Neural cell (in vitro differentiated cells): ENCODE measurements around the gene TRAF2. TPM values are rescaled to one million over a fixed set of nuclear protein-coding genes. Genes with fewer than 3 reads are reported as not detected.
"Not testable (repeated sequence)": the region's sequence is repeated elsewhere in the genome, so short reads cannot be mapped to it uniquely, and the experiment has no call there.

Experiments
- H2AFZ ChIP-seq: fragments of 200-600, 300-800 bp; sonication (generic), shearing (Covaris generic); 2 replicates; pipeline ENCODE4 v1.6.0; 2014; ENCODE audit warnings: low read depth, mild to moderate bottlenecking, antibody characterized with exemption, low read length, moderate library complexity
- H3F3A ChIP-seq: fragments of 200-600 bp; shearing (Covaris generic); 2 replicates; pipeline ENCODE4 v1.6.1; 2016; ENCODE audit warnings: mild to moderate bottlenecking, moderate library complexity, mixed read lengths, antibody characterized with exemption, low read length; ENCODE audit not compliant: insufficient read depth, poor library complexity, severe bottlenecking
- H3K27ac ChIP-seq: fragments of 200-600, 300-800 bp; sonication (generic), shearing (Covaris generic); 2 replicates; pipeline ENCODE4 v1.5.1; 2014; ENCODE audit warnings: mild to moderate bottlenecking, low read length, moderate library complexity
- H3K27me3 ChIP-seq: fragments of 300-800, 200-600 bp; sonication (generic), shearing (Covaris generic); 2 replicates; pipeline ENCODE4 v1.6.0; 2014; ENCODE audit warnings: mild to moderate bottlenecking, low read depth, low read length, moderate library complexity; ENCODE audit not compliant: insufficient read depth
- H3K36me3 ChIP-seq: fragments of 300-800, 200-600 bp; sonication (generic), shearing (Covaris generic); 2 replicates; pipeline ENCODE4 v1.5.1; 2014; ENCODE audit warnings: mild to moderate bottlenecking, antibody characterized with exemption, low read length, moderate library complexity; ENCODE audit not compliant: insufficient read depth
- H3K4me2 ChIP-seq: fragments of 300-800, 200-600 bp; sonication (generic), shearing (Covaris generic); 2 replicates; pipeline ENCODE4 v1.6.0; 2014; ENCODE audit warnings: mild to moderate bottlenecking, low read length
- H3K4me3 ChIP-seq: fragments of 300-800, 200-600 bp; sonication (generic), shearing (Covaris generic); 2 replicates; pipeline ENCODE4 v1.5.1; 2014; ENCODE audit warnings: mild to moderate bottlenecking, low read length, moderate library complexity
- H3K79me2 ChIP-seq: fragments of 200-600 bp; shearing (Covaris generic); replicated peaks from 2 replicates; pipeline ENCODE4 v1.6.0; 2014; ENCODE audit warnings: mild to moderate bottlenecking, low read length, moderate library complexity; ENCODE audit not compliant: insufficient read depth
- H3K9ac ChIP-seq: fragments of 300-800, 200-600 bp; sonication (generic), shearing (Covaris generic); 2 replicates; pipeline ENCODE4 v1.6.1; 2016; ENCODE audit warnings: mild to moderate bottlenecking, low read length, mixed read lengths
- H3K9me2 ChIP-seq: fragments of 200-600 bp; shearing (Covaris generic); 2 replicates; pipeline ENCODE4 v1.6.1; 2016; ENCODE audit warnings: mild to moderate bottlenecking, low read length, mixed read lengths; ENCODE audit not compliant: insufficient read depth
- H3K9me3 ChIP-seq: fragments of 200-600, 300-800 bp; sonication (generic), shearing (Covaris generic); 2 replicates; pipeline ENCODE4 v1.6.1; 2016; ENCODE audit warnings: mild to moderate bottlenecking, mixed run types, low read length, moderate library complexity, mixed read lengths
- H4K20me1 ChIP-seq: fragments of 200-600 bp; shearing (Covaris generic); 2 replicates; pipeline ENCODE4 v1.6.1; 2016; ENCODE audit warnings: mild to moderate bottlenecking, mixed run types; ENCODE audit not compliant: insufficient read depth
- EP300 ChIP-seq: fragments of 450-650 bp; conservative IDR thresholded peaks from 2 replicates; pipeline ENCODE4 v1.6.1; 2014; ENCODE audit warnings: antibody characterized with exemption, mild to moderate bottlenecking, moderate library complexity; ENCODE audit not compliant: poor library complexity, severe bottlenecking
- EZH2 ChIP-seq: fragments of 200-600, 300-800 bp; shearing (Covaris generic), sonication (generic); IDR thresholded peaks from 2 replicates; pipeline ENCODE4 v1.6.1; 2014; ENCODE audit warnings: antibody characterized with exemption, low read length, borderline replicate concordance, mild to moderate bottlenecking; ENCODE audit not compliant: insufficient read depth, poor library complexity, severe bottlenecking
- MXI1 ChIP-seq: fragments of 450-650 bp; conservative IDR thresholded peaks from 2 replicates; pipeline ENCODE4 v1.6.1; 2014; ENCODE audit warnings: antibody characterized with exemption, mild to moderate bottlenecking; ENCODE audit not compliant: poor library complexity, severe bottlenecking
- POLR2AphosphoS5 ChIP-seq: IDR thresholded peaks from 2 replicates; pipeline ENCODE4 v1.6.1; 2012
- RAD21 ChIP-seq: fragments of 450-650 bp; conservative IDR thresholded peaks from 2 replicates; pipeline ENCODE4 v1.6.1; 2014; ENCODE audit warnings: antibody characterized with exemption, mild to moderate bottlenecking, moderate library complexity
- REST ChIP-seq: IDR thresholded peaks from 2 replicates; pipeline ENCODE4 v1.6.1; 2012; ENCODE audit warnings: borderline replicate concordance
- SMC3 ChIP-seq: fragments of 450-650 bp; conservative IDR thresholded peaks from 2 replicates; pipeline ENCODE4 v1.6.1; 2014; ENCODE audit warnings: antibody characterized with exemption, mild to moderate bottlenecking, moderate library complexity; ENCODE audit not compliant: poor library complexity
- TAF1 ChIP-seq: IDR thresholded peaks from 2 replicates; pipeline ENCODE4 v1.6.1; 2012; ENCODE audit warnings: low read depth
- polyA plus RNA-seq: library from polyadenylated mRNA; depleted of rRNA; stranded (reverse); fragments of >200 nt; gene quantifications from 2 replicates; pipeline ENCODE4 v1.2.3, GENCODE V29; 2014
- TF ChIP-seq, protein P1 (sequence below): fragments of 450-650 bp; IDR thresholded peaks from 2 replicates; pipeline ENCODE4 v1.5.1; 2014; ENCODE audit warnings: antibody characterized with exemption, mild to moderate bottlenecking, moderate library complexity; ENCODE audit not compliant: poor library complexity, severe bottlenecking

TRAF2 gene
- polyA plus RNA-seq, 1 donor from 2014 or later: 14.6 TPM

- not testable (repeated sequence) for H2AFZ ChIP-seq, H3K9ac ChIP-seq, H3K79me2 ChIP-seq, H4K20me1 ChIP-seq, H3K4me3 ChIP-seq, H3K36me3 ChIP-seq, H3K27ac ChIP-seq, H3K4me2 ChIP-seq, H3K27me3 ChIP-seq, H3K9me2 ChIP-seq, H3F3A ChIP-seq, H3K9me3 ChIP-seq
Observed at GRCh38 chr9:136837856-136838277, 48.4 kb upstream of the TRAF2 start.

DNA sequence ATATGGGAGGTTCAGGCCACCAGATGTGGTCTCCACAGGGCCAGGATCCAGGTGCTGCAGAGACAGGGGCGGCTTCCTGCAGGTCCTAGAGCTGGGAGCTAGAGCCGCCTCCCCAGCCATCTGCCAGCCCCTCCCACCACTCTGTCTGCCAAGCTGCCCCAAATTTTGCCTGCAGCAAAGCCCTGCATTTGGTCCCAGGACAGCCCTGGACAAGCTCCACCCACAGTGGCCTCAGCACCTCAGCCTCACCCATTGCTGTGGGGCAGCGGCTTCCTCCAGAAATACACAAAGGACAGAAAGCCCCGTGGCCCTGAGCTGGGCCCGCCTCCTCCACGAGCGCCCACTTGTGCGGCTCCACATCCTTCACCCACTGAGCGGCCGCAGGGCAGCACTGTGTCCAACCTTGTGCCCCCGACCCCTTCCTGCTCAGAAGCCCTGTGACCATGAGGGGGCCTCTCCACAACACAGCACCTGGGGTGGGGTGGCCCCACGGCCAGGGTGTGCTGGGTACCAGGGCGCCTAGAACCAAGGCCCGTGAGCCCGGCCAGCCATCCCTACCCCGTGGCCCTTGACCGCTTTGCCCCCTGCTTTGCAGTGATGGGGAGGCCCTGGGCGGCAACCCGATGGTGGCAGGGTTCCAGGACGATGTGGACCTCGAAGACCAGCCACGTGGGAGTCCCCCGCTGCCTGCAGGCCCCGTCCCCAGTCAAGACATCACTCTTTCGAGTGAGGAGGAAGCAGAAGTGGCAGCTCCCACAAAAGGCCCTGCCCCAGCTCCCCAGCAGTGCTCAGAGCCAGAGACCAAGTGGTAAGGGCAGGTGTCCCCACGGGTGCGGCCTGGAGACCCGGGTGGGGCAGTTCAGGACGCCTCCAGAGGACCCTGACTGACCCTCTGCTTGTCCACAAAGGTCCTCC lies 47.7 kb upstream of the TRAF2 start:
- H3K27ac ChIP-seq: no peak overlapping the region
- no peaks in the 10 kb centered on the region for H3F3A ChIP-seq
- no peaks in the 10 kb centered on the region for H3K9me3 ChIP-seq
- H3K36me3 ChIP-seq: no peaks in the 10 kb centered on the region
- H3K4me2 ChIP-seq: no peak overlapping the region
- no peaks in the 10 kb centered on the region for H3K9me2 ChIP-seq
- no peaks in the 10 kb centered on the region for H4K20me1 ChIP-seq
- no peaks in the 10 kb centered on the region for H3K79me2 ChIP-seq
- H2AFZ ChIP-seq: no peak overlapping the region
- no peak for TF ChIP-seq POLR2AphosphoS5
- no peak for TF ChIP-seq MXI1
- TF ChIP-seq EP300: no peak
- no peak for TF ChIP-seq RAD21
- no peak overlapping the region for H3K4me3 ChIP-seq
- H3K9ac ChIP-seq: no peak overlapping the region
- H3K27me3 ChIP-seq: no peaks in the 10 kb centered on the region

DNA sequence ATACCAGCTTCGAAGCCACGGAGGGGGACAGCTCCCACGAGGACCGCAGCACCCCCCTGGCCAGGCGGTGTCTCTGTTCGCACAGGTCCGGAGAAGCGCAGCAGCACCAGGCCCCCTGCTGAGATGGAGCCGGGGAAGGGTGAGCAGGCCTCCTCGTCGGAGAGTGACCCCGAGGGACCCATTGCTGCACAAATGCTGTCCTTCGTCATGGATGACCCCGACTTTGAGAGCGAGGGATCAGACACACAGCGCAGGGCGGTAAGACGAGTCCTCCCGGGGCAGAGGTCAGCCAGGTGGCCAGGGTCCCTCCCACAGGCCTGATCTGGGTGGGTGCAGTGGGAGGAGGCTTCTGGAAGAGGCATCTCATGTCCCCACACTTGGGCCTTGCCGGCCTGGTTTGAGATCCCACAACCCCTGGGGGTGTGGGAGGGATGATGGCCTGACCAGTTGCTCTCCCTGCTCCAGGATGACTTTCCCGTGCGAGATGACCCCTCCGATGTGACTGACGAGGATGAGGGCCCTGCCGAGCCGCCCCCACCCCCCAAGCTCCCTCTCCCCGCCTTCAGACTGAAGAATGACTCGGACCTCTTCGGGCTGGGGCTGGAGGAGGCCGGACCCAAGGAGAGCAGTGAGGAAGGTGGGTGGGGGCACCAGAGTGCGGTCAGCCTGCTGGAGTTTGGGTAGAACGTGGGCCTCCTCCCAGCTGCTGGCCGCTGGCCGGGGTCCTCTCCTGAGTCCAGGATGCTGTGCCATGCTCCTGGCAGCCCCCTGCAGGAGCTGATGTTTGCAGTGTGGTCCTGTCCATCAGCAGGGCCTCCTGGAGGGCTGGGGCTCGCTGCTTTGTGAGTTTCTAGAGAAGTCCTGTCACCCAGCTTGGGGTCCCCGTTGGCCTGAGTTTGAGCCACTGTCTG lies 46.8 kb upstream of the TRAF2 start:
- Histone ChIP-seq H3K4me3 (no peak overlapping the region), H3K27ac (no peak overlapping the region)
- no peak for TF ChIP-seq POLR2AphosphoS5
- TF ChIP-seq REST: no peak
- TF ChIP-seq EP300: no peak
- no peak for TF ChIP-seq SMC3
- TF ChIP-seq TAF1: no peak
- TF ChIP-seq MXI1: no peak
- no peak for TF ChIP-seq RAD21
- TF ChIP-seq, protein P1, sequence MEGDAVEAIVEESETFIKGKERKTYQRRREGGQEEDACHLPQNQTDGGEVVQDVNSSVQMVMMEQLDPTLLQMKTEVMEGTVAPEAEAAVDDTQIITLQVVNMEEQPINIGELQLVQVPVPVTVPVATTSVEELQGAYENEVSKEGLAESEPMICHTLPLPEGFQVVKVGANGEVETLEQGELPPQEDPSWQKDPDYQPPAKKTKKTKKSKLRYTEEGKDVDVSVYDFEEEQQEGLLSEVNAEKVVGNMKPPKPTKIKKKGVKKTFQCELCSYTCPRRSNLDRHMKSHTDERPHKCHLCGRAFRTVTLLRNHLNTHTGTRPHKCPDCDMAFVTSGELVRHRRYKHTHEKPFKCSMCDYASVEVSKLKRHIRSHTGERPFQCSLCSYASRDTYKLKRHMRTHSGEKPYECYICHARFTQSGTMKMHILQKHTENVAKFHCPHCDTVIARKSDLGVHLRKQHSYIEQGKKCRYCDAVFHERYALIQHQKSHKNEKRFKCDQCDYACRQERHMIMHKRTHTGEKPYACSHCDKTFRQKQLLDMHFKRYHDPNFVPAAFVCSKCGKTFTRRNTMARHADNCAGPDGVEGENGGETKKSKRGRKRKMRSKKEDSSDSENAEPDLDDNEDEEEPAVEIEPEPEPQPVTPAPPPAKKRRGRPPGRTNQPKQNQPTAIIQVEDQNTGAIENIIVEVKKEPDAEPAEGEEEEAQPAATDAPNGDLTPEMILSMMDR: no peak
- TF ChIP-seq EZH2: no peak

More for the DNA sequence above, 46.8 kb upstream of the TRAF2 start:
- Histone ChIP-seq H3K79me2 (no peaks in the 10 kb centered on the region), H3F3A (no peaks in the 10 kb centered on the region), H4K20me1 (no peaks in the 10 kb centered on the region), H2AFZ (no peak overlapping the region), H3K9me2 (no peaks in the 10 kb centered on the region), H3K27me3 (no peaks in the 10 kb centered on the region), H3K9me3 (no peaks in the 10 kb centered on the region), H3K9ac (no peak overlapping the region), H3K4me2 (no peak overlapping the region), H3K36me3 (no peaks in the 10 kb centered on the region)
